GM18519 (cell line): ENCODE results near the gene HHAT.
A peak's percentile ranks its signal among the peaks of the same experiment; 100 is the strongest.

Source experiments
- ATAC-seq: cut with Tn5 transposase; IDR thresholded peaks from one replicate; pipeline ENCODE4 v1.9.1; 2021; ENCODE audit warnings: mild to moderate bottlenecking, moderate library complexity; ENCODE audit not compliant: unreplicated experiment, low FRiP score

HHAT gene

DNA sequence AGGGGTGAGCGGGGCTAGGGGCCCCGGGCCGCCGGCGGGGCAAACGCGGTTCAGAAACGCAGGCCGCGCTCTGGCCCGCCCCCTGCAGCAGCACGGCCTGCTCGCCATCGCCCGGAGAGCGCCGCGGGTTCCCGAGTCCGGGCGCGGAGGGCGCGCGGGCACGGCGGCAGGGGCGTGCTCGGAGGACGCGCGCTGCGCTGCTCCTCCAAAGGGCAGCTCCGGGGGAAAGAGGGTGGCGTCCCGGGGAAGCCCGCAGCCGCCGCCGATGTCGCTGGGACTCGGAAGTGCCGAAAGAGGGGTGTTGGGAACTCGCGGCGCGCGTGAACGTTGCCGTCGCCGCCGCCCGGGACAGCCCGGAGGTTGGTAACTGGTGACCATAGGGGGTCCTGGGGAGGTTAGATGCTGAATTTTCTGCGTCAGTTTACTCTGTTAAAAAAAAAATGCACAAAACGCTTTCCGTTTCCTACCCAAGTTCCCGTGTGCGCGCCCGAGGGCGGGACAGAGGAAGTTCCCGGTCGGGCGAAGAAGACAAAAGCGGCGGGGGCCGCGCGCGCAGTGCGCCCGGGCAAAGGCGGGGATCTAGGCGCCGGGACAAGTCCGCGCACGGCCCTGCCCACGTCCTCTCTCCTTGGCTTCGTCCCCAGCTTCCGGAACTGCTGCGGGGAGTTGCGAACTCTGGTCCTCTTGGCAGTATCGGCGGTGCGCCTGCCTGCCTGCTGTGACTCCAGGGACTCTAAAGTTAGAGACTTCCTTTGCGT, at the start of gene HHAT:
HHAT (plus strand) TSS at position 157 of the 758 bp plus-strand sequence. CDS start 20,074 bp downstream, outside the sequence.
- peak; percentile 44 for ATAC-seq

- no peak for ATAC-seq
Measured at GRCh38 chr1:210280221-210280620, 48.5 kb upstream of the HHAT start.

- no peak for ATAC-seq
Measured at GRCh38 chr1:210288116-210288515, 40.6 kb upstream of the HHAT start.

DNA sequence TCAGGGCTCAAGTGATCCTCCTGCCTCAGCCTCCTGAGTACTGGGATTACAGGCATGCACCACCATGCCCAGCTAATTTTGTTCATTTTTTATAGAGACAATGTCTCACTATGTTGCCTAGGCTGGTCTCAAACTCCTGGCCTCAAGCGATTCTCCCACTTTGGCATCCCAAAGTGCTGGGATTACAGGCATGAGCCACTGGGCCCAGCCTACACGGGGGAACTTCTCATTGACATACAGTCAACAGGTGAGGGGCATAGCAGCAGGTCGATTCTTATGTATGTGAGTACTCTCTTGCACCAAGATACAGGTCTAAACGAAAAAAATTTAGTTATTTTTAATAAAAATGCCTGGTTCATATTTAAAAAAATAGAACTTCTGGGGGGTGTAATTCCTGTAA, 39.5 kb upstream of the HHAT start:
- no peak for ATAC-seq

- no peak for ATAC-seq
Measured at GRCh38 chr1:210291081-210291764, 37.5 kb upstream of the HHAT start.

- no peak for ATAC-seq
Measured at GRCh38 chr1:210291786-210292230, 36.9 kb upstream of the HHAT start.

GRCh38 chr1:210292231-210292871, 36.4 kb upstream of the HHAT start:
- ATAC-seq: no peak

DNA sequence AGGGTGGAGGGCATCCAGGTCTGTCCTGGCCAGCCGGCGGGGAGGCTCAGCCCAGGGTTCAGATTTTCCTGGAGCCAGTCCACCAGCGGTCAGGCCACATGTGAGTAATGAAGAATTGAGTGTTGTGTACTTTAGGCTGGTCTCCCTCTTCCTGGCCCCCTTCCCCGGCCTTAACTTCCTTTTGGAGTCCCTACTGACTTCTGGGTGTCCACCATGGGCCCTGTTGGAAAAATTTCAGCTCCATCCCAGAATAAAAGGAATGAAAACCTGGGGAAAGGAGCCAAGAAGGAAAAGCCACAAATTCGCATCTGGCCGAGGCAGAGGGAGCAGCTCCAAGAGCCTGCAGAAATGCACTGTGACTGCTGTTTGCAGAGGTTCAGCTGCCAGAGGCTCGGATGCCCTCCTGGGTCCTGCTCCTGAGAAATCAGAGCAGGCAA, 35.5 kb upstream of the HHAT start:
- no peak for ATAC-seq

DNA sequence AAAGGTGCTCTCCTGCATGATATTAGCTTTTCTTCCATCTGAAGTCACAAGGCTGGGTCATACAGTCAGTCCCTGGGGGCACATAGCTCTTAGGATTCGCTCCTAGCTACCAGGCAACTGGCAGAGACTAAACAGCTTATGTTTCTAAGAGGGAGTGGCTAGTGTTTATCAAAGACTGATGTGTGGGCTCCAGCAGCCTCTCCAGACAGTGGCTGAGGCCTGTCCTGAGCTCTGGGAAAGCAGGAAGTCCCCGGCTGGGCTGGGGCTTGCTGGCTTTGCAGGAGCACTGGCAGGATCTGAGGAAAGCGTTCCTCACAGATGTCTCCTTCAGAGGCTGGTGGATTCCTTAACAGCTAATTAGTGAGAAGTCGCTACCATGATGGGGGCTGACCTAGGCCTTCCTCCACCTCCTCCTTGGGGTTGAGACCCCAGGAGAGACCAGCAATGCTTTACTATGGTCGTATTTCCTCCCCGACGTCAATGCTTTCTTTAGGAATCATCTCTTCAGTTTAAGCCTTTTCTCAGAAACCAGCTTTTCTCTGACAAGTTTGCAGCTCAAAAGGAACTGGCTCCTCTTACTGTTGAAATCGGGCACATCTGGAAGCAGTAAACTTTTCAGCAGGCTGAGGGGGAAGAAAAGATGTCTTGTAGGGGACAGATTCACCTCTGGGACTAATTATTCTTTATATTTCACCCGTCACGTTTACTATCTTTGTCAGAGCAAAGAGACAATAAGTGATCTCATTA, 33.5 kb upstream of the HHAT start:
- ATAC-seq: no peak

GRCh38 chr1:210296682-210297081, 32.0 kb upstream of the HHAT start:
- ATAC-seq: no peak

DNA sequence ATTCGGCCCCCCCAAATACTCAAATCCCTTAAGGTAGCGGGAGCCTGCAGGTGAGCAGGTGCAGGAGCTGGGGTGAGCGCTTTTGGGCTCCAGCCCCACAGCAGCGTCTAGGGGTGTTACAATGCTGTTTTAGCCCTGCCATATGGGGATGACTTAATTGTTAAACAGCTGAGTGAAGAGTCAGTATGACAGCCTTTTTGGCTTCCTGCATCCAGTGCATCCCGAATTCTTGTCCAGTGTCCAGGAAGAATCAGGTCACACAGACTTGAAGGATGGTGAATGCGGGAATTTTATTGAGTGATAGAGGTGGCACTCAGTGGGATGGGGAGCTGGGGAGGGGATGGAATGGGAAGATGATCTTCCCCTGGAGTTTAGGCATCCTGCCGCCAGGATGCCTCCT, 30.4 kb upstream of the HHAT start:
- ATAC-seq: no peak

- no peak for ATAC-seq
Measured at GRCh38 chr1:210298936-210299335, 29.8 kb upstream of the HHAT start.

- no peak for ATAC-seq
Measured at GRCh38 chr1:210299501-210299900, 29.2 kb upstream of the HHAT start.

DNA sequence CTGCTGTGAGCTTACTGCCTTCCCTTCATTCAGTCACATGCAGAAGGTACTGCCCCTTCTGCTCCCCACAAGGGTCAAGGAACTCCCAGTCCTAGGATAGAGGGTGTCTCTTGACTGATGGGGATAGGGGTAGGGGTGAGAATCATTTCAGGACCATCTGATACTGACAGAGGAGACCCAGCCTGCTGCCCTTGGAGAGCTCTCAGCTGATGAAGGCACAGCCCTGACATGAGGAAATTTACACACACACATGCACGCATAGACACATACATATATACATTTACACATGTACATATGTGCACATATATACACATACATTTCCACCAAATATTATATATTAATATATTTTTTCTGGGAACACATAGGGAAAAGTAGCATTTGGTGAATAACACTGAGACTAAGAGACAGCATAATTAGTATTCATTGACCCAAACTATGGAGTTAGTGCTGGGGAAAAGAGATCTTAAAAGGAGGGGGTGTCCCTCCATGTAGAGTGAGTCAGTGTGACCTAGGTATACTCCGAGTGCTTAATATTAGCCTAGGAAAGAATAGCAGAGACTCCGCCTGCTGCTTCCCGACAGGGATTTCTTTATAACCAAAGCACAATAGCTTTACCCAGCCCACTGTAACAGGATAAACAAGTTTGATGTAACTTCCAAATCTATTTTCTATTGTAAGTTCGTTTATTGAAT, 27.6 kb upstream of the HHAT start:
- no peak for ATAC-seq

DNA sequence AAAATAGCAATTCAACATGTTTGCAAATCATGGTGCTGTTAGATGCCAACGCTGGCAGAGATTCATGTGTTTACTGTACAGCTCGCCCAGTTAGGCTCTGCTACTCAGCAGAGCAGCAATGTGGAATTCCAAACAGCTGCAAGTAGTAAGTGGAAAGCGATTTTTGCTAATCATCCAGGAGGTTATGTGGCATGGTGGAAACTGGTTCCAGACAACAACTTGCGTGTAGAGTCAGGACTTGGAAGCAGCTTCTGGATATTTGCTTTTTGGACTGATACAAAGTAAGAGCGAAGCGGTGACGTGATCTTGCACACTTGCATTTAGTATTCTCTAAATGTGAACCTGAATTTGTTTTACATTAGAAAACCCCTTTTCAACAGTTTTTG, 27.1 kb upstream of the HHAT start:
- no peak for ATAC-seq

- no peak for ATAC-seq
Measured at GRCh38 chr1:210302501-210302900, 26.2 kb upstream of the HHAT start.

GRCh38 chr1:210303391-210303790, 25.3 kb upstream of the HHAT start:
- no peak for ATAC-seq

- ATAC-seq: no peak
Measured at GRCh38 chr1:210310562-210311153, 18.0 kb upstream of the HHAT start.

GRCh38 chr1:210311726-210312493, 16.8 kb upstream of the HHAT start:
- ATAC-seq: no peak
